Upper lobe of right lung (tissue), 1 donor: ENCODE measurements around the gene CD109. TPM values are rescaled to one million over a fixed set of nuclear protein-coding genes. Genes with fewer than 3 reads are reported as not detected.

Experiments used
- ATAC-seq: fragments of 200-7000 bp; cut with Tn5 transposase; one replicate; pipeline ENCODE4 v1.9.1; 2020; ENCODE audit warnings: mild to moderate bottlenecking, moderate library complexity
- DNase-seq: peaks from one replicate; pipeline ENCODE4 v3.0.0-alpha.2; 2020
- H3K27ac ChIP-seq: fragments of 200-600 bp; one replicate; pipeline ENCODE4 v1.8.0; 2022
- H3K27me3 ChIP-seq: fragments of 200-600 bp; one replicate; pipeline ENCODE4 v1.8.0; 2022; ENCODE audit warnings: mild to moderate bottlenecking
- H3K36me3 ChIP-seq: fragments of 200-600 bp; one replicate; pipeline ENCODE4 v1.8.0; 2022
- H3K4me1 ChIP-seq: fragments of 200-600 bp; one replicate; pipeline ENCODE4 v1.8.0; 2022
- H3K4me3 ChIP-seq: fragments of 200-600 bp; one replicate; pipeline ENCODE4 v1.8.0; 2022; ENCODE audit warnings: mild to moderate bottlenecking
- H3K9me3 ChIP-seq: fragments of 200-600 bp; one replicate; pipeline ENCODE4 v1.8.0; 2022
- intact Hi-C: fragments of 100-400 bp; cut with DNase I; formaldehyde crosslinking; loops from one replicate; pipeline ENCODE4 v1.11.0; 2022
- total RNA-seq: library from RNA; stranded (reverse); fragmentation: NEBNext Ultra II Directional; extraction: Animal tissue kit (Norgen Biotek cat#: 25700); gene quantifications from one replicate; pipeline ENCODE4 v1.2.1, GENCODE V29; 2021
- TF ChIP-seq, protein P1 (sequence below): fragments of 200-600 bp; IDR thresholded peaks from one replicate; pipeline ENCODE4 v1.8.0; 2022; ENCODE audit warnings: antibody characterized with exemption
- donor health status: DM: no; HTN: yes; CAD: no; lungs with severe emphysema.

The CD109 gene
- total RNA-seq, 1 donor from 2014 or later = 22.1 TPM

DNA sequence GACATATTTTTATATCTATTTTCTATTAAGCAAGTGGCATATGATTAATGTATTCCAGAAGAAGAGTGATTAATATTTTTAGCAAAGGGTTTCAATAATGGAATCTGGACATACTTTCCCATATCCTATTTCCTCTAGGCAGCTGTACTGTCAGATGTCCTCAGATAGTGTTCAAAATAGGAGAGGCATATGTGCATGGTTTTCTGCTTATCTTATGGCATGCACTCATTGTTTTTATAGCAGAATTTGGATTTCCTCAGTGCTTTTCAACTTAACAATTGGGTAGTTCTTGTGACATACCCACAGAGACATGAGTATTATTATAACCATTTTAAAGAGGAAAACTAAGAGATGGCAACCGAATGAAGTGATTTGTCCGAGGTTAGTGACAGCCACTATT lies 29.6 kb upstream of the CD109 start:
- Histone ChIP-seq H3K9me3 (no peaks in the 10 kb centered on the region), H3K4me1 (no peaks in the 10 kb centered on the region), H3K36me3 (no peaks in the 10 kb centered on the region), H3K4me3 (no peak overlapping the region), H3K27ac (no peak overlapping the region), H3K27me3 (no peaks in the 10 kb centered on the region)
- ATAC-seq (no peak), DNase-seq (no peak)
- TF ChIP-seq, protein P1, sequence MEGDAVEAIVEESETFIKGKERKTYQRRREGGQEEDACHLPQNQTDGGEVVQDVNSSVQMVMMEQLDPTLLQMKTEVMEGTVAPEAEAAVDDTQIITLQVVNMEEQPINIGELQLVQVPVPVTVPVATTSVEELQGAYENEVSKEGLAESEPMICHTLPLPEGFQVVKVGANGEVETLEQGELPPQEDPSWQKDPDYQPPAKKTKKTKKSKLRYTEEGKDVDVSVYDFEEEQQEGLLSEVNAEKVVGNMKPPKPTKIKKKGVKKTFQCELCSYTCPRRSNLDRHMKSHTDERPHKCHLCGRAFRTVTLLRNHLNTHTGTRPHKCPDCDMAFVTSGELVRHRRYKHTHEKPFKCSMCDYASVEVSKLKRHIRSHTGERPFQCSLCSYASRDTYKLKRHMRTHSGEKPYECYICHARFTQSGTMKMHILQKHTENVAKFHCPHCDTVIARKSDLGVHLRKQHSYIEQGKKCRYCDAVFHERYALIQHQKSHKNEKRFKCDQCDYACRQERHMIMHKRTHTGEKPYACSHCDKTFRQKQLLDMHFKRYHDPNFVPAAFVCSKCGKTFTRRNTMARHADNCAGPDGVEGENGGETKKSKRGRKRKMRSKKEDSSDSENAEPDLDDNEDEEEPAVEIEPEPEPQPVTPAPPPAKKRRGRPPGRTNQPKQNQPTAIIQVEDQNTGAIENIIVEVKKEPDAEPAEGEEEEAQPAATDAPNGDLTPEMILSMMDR = no peak
- intact Hi-C loops = no loop called here

DNA sequence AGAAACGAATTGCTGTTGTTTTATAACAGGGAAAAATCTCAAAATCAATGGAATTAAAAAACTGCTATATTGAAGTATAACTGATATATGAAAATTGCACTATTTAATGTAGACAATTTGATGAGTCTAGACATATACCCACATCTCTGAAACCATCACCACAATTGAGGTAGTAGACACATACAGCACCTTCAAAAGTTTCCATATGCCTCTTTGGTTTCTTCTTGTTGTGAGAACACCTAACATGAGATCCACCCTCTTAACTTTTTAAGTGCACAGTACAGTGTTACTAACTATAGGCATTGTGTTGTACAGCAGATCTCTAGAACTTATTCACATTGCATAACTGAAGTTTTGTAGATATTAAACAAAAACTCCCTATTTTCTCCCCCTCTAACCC lies 28.2 kb upstream of the CD109 start:
- Histone ChIP-seq H3K9me3 (no peaks in the 10 kb centered on the region), H3K4me3 (no peak overlapping the region), H3K36me3 (no peaks in the 10 kb centered on the region), H3K4me1 (no peaks in the 10 kb centered on the region), H3K27me3 (no peaks in the 10 kb centered on the region), H3K27ac (no peak overlapping the region)
- DNase-seq (no peak), ATAC-seq (no peak)
- intact Hi-C loops = no loop called here
- TF ChIP-seq, protein P1 = no peak

DNA sequence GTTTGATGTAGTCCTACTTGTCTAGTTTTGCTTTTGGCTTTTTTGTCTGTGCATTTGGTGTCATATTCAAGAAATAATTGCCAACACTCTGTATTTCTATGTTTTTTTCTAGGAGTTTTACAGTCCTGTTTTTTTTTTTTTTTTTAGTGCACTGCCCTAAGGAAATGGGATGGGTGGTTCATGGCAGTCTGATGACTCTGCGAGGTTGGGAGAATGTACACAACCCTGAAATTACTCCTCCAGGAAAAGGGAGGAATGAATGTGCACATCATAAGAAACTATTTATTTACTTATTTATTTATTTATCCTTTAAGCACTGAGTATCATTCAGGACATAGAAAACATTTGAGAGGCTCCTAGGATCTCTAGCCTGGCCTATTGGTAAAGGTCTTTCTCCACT lies 27.0 kb upstream of the CD109 start:
- intact Hi-C loops = no loop called here
- no peak overlapping the region for H3K27ac ChIP-seq
- H3K27me3 ChIP-seq = no peaks in the 10 kb centered on the region
- H3K36me3 ChIP-seq = no peaks in the 10 kb centered on the region
- DNase-seq (no peak), ATAC-seq (no peak)
- TF ChIP-seq, protein P1 = no peak
- H3K4me1 ChIP-seq = no peaks in the 10 kb centered on the region
- H3K4me3 ChIP-seq = no peak overlapping the region
- H3K9me3 ChIP-seq = no peaks in the 10 kb centered on the region

DNA sequence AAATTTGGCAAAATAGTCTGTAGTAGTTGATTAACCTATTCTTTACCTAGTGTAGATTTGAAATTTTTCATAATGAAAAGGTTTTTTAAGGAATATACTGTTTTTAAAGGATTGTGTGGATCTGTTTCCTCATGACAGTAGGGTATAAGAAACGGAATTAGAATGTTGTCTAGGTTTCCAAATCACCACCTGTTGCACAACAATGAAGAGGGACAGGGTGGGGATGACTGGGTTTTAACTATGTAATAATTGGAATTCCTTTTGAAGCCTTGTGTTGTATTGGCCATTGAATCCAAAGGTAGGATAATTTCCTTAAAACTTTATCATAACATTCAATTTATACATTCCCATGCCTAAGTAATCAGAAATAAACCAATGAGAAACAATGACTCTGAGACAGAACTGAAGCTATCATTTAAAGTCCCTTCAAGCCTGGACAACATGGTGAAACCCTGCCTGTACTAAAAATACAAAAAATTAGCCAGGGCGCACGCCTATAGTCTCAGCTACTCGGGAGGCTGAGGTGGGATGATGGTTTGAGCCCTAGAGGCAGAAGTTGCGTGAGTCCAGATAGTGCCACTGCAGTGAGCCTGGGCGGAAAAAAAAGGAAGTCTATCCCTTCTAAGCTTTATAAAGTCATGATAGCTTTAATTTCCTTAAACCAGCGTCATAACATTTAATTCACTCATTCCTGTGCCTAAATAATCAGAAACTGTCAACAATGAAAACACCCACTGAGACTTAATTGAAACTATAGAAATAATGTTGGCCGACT lies 23.9 kb upstream of the CD109 start:
- TF ChIP-seq, protein P1 = no peak
- ATAC-seq (peak; percentile 76), DNase-seq (no peak)
- Histone ChIP-seq H3K27ac (no peak overlapping the region), H3K4me1 (no peaks in the 10 kb centered on the region), H3K36me3 (no peaks in the 10 kb centered on the region), H3K9me3 (no peaks in the 10 kb centered on the region), H3K4me3 (no peak overlapping the region), H3K27me3 (no peaks in the 10 kb centered on the region)
- intact Hi-C loops = loop anchor here (10.0 kb wide), 2 partner anchors 63 to 1543 kb away; no protein-coding TSS in a partner anchor

DNA sequence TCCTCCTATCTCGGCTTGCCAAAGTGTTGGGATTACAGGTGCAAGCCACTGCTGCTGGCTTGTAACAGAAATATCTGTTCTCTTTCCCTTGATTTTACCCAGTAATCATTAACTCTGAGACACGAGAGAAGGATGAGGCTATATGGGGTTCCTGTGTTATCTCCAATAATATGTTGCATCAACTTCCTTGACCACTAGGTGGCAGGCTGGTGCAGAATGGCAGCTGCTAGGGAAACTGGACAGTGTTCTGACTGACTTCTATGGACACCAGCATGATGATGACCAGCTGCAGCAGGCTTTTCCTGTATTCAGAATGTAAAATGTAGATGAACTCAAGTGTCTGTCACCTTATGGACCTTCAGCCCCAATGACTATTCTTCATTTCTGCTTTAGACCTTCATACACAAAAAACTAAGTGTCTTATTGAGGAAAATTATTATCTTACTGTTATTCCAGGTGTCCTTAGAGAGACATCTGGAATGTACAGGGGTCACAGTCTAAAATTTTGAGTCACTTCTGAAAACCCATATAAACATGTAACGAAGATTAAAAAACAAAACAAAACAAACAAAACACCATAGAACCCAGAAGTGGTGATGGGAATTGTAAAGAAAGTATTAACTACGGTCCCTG lies 20.4 kb upstream of the CD109 start:
- Histone ChIP-seq H3K27me3 (no peaks in the 10 kb centered on the region), H3K4me3 (no peak overlapping the region), H3K36me3 (no peaks in the 10 kb centered on the region), H3K4me1 (no peaks in the 10 kb centered on the region), H3K9me3 (no peaks in the 10 kb centered on the region), H3K27ac (no peak overlapping the region)
- ATAC-seq (peak; percentile 98), DNase-seq (no peak)
- intact Hi-C loops = loop anchor here (10.0 kb wide), 2 partner anchors 59 to 1539 kb away; no protein-coding TSS in a partner anchor
- TF ChIP-seq, protein P1 = peak; percentile 89
